H7 (cell line): ENCODE measurements around the gene ANKRD53. TPM values are rescaled to one million over a fixed set of nuclear protein-coding genes. Genes with fewer than 3 reads are reported as not detected.
A peak's percentile ranks its signal among the peaks of the same experiment; 100 is the strongest.

Source experiments
- DNase-seq: peaks from one replicate; pipeline ENCODE4 v3.0.0; 2012
- H3K27me3 ChIP-seq: 2 replicates; pipeline ENCODE4 v1.6.0; 2011; ENCODE audit warnings: mild to moderate bottlenecking, low read length; ENCODE audit not compliant: control insufficient read depth, insufficient read depth
- H3K36me3 ChIP-seq: replicated peaks from 2 replicates; pipeline ENCODE4 v1.5.1; 2011; ENCODE audit warnings: low read length; ENCODE audit not compliant: control insufficient read depth, insufficient read depth
- H3K4me3 ChIP-seq: 2 replicates; pipeline ENCODE4 v1.5.1; 2011; ENCODE audit warnings: low read depth, mild to moderate bottlenecking, control low read depth, low read length, moderate library complexity; ENCODE audit not compliant: insufficient read depth
- total RNA-seq: library from RNA; depleted of rRNA; stranded (reverse); fragments of >200 nt; shearing (Covaris generic); gene quantifications from 2 replicates; pipeline ENCODE4 v1.2.3, GENCODE V29; 2014; rRNA removed

ANKRD53 gene
- total RNA-seq, result not detected in 2 replicates

GRCh38 chr2:70978341-70979179 lies at the start of gene ANKRD53:
TSS of gene ANKRD53 (plus strand) at chr2:70978630. CDS start at chr2:70978646, 16 bp downstream.
- Histone ChIP-seq H3K36me3 (no peaks in the 10 kb centered on the region), H3K27me3 (peaks cover 21% of the 10 kb centered on the region), H3K4me3 (peak within 1 kb of the TSS; percentile 59)
- peak; percentile 88 for DNase-seq

- no peak for DNase-seq
- Histone ChIP-seq H3K36me3 (no peaks in the 10 kb centered on the region), H3K4me3 (no peak overlapping the region), H3K27me3 (no peaks in the 10 kb centered on the region; the same call in 1 of the 2 replicates)
These were observed 47.8 kb upstream of the ANKRD53 start for GRCh38 chr2:70930371-70931329.

DNA sequence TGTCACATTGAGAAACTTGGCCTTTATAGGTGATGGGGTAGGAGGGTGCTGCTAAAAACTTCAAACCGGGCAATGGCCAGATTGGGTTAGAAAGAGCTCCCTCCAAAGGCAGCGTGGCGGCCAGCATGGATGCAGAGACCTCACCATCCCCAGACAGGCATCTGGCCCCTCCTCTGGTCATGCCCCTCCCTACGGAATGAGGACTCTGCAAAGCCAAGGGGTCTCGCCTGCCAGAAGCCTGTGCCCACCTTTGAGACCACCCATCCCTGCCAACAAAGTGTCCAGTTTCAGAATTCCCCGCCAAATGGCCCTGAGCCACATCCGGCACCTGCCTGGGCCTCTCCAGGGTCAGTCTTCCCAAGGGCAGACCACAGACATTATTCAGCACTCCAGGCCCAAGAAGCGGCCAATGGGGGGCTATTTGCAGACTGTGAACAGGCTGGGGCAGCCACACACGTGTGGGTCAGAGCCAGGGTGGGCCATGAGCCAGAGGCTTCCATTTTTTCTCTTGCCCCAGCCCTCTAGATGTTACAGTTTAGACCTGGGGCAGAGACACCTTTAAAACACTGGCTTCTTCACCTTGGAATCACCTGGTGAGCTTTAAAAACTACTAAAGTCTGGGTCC lies 46.9 kb upstream of the ANKRD53 start:
- Histone ChIP-seq H3K27me3 (no peaks in the 10 kb centered on the region; the same call in none of the 2 replicates), H3K4me3 (no peak overlapping the region), H3K36me3 (no peaks in the 10 kb centered on the region)
- peak; percentile 72 for DNase-seq

GRCh38 chr2:70932631-70933230 lies 45.7 kb upstream of the ANKRD53 start:
- no peak overlapping the region for H3K4me3 ChIP-seq
- H3K27me3 ChIP-seq, result no peaks in the 10 kb centered on the region; the same call in none of the 2 replicates
- no peaks in the 10 kb centered on the region for H3K36me3 ChIP-seq
- no peak for DNase-seq

DNA sequence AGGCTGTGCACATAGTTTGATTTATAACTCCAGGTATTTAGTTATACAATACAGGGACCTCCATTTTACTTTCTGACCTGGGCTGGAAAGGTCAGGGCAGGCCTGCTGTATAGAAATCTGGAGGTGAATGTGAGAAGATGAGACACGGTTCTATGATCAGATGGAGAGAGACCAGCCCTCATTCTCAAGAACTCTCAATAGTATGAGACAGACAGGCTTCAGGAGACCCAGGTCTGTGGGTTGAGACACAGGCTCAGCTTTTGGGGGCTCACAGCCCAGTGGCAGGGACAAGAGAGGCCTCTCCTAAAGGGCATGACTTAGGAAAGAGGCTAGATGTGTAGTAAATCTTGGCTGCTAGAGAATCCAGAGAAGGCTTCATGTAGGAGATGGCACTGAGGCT lies 43.4 kb upstream of the ANKRD53 start:
- no peak for DNase-seq
- peaks cover 17% of the 10 kb centered on the region for H3K27me3 ChIP-seq
- no peaks in the 10 kb centered on the region for H3K36me3 ChIP-seq
- H3K4me3 ChIP-seq, result no peak overlapping the region

DNA sequence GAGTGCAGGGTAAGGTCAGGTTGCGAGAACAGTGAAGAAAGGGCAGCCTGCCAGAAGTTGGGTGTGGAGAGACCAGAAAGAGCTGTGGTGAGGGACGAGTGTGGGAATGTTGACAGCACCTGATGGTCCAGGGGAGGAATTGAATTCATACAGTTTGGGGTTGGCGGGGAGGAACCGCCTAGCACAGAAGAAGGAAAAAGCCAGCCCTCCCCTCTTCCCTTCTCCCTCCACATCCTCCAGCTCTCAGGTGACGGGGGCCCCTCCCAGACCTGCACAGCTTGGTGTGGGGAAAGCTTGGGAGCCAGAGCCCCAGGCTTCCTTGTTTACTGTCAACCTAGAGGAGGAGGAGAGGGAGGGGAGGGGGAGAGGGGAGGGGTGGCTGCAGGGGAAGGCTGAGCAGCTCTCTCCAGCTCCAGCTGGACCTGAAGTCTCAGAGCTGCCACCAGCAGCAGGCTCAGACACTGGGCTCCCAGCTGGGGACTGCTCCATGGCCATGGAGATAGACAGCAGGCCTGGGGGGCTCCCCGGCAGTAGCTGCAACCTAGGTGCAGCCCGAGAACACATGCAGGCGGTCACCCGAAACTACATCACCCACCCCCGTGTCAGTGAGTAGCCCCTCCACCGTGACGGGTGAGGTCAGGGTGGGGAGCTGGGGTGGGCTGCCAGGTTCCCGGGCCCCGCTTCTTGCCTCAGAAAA lies 42.8 kb upstream of the ANKRD53 start, which contains the start of gene ATP6V1B1:
Gene ATP6V1B1, plus strand, starts transcription at position 433 of the 697 bp plus-strand sequence. Its CDS starts 55 bp downstream, at position 488.
- DNase-seq, result peak; percentile 78
- peaks cover 22% of the 10 kb centered on the region for H3K27me3 ChIP-seq
- no peaks in the 10 kb centered on the region for H3K36me3 ChIP-seq
- H3K4me3 ChIP-seq, result no peak within 1 kb of the TSS

- peaks cover 27% of the 10 kb centered on the region for H3K27me3 ChIP-seq
- DNase-seq, result no peak
- no peak overlapping the region for H3K4me3 ChIP-seq
- H3K36me3 ChIP-seq, result no peaks in the 10 kb centered on the region
These were observed 42.1 kb upstream of the ANKRD53 start for GRCh38 chr2:70936165-70936978.

DNA sequence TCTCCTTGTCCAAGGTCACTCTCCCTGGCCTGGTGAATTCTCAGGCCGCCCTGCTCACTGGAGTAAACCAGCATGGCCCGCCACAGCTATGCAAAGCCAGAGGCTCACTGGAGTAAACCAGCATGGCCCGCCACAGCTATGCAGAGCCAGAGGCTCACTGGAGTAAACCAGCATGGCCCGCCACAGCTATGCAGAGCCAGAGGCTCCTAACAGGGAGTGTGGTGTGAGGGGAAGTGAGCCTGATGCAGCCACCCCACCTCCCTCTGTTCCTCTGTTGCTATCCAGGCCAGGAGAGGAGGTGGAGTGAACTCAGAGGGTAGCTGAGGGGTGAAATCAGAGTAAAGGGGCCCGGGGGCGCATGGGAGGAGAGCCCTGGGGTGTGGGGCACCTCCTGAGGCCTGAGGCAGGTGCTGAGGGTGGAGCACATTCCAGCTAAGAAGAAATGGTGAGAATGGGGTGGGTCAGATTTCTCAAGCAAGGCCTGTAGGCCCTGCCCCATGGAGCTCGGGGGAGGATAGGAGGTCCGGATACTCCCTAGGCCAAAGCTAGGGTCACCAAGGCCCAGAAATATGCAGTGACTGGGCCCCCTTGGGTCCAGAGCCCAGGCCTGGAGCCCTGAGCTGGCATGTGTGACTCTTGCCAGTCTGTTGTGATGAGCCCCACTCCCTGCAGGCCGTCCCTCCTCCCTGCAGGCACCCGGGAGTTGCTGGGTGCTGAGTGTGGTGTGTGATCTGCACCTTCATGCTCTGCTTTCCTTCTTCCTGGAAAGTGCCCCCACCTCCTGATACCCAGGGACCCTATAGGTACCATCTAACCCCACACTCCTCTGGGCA lies 41.2 kb upstream of the ANKRD53 start:
- peak; percentile 42 for DNase-seq
- Histone ChIP-seq H3K4me3 (no peak overlapping the region), H3K36me3 (no peaks in the 10 kb centered on the region), H3K27me3 (peaks cover 33% of the 10 kb centered on the region)

DNA sequence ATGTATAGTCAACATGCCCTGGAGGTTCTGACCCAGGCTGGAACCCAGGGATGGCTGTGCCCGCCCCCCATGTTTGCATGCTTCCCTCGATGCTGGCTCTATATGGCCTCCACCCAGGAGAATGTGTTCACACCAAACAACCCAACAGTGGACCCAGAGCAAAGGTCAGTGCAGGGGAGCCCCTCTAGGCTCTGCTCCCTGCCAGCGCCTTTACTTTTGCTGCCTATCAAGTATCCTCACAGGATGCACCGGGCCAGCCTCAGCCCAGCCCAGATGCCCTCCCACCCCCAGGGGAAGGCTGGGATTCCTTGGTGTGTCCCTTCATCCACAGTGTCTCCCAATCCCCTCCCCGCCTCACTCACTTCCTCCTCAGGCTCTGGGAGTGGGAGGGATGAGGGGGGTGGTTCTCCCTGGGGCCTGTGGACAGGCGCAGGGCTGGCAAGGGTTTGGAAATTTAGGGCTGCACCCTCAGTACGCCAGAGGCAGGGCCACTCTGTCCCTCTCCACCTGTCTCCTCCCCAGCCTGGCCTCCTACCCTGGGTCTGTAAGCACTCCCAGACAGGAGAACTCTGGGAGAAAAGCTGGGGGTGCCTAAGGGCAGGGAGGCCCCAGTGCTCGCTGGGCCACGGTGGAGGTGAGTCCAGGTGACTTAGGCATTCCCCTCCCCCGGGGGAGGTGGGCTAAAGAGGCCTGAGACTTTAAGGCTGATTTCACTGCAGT lies 40.4 kb upstream of the ANKRD53 start:
- Histone ChIP-seq H3K36me3 (no peaks in the 10 kb centered on the region), H3K4me3 (no peak overlapping the region), H3K27me3 (peaks cover 36% of the 10 kb centered on the region)
- DNase-seq, result peak; percentile 63

DNA sequence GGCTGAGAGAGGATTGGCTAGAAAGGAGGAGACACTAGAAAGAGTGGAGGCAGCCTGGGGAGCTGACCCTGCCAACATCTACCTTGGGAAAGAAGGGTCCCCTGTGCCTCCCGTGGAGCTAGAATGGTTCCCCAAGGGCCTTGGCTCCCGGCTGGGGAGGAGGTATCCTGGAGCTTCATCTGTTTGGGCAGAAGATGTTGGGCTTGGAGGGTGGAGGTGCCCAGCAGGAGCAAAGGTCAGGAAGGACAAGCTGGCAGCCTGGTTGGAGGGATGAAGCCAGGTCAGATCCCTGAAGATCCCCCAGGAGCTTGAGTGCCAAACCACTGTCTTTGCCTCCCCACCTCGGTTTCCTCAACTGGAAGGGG lies 39.9 kb upstream of the ANKRD53 start:
- DNase-seq, result no peak
- Histone ChIP-seq H3K36me3 (no peaks in the 10 kb centered on the region), H3K27me3 (peaks cover 36% of the 10 kb centered on the region), H3K4me3 (peak overlapping the region; percentile 21; the same call in 1 of the 2 replicates)

DNA sequence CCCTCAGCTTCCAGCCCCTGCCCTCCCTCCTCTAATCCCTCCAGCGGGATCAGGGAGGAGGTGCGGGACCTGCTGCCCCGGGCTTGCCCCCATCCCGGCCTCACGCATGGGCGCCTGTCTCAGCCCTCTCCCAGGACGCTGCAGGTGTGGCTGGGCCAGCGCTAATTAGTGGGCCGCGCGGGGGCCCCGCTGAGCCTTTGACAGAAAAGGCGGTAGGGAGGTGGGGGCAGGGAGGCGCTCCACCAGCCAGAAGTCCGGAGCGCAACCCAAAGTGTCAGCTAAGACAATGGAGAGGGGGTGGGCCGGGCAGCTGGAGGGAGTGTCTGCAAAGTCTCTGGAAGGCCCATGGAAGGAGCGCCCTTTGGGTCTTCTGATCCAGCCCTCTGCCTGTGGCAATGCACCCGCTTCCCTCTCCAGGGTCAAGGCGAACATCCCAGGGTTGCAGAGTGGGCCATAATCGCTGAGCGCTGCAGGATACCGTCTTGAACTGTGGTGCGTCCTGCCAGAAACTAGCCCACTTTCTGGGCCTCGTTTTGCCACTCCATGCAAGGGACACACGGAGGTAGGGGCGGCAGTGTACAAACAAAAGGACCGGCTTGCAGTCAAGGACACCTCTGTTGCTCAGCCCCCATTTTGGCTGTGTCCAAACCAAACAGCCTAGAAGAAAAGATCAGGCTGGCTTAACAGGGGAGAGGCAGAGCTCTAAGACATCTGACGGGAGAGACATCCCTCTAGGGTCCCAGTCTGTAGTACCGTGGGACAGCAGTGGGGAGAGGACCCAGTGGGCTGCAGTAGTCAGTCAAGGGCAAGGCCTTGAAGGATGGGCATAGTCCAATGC lies 39.2 kb upstream of the ANKRD53 start:
- Histone ChIP-seq H3K36me3 (no peaks in the 10 kb centered on the region), H3K27me3 (peaks cover 39% of the 10 kb centered on the region), H3K4me3 (peak overlapping the region; percentile 21; the same call in 1 of the 2 replicates)
- DNase-seq, result peak; percentile 90
